Measurements from ENCODE around the gene MRAP2. TPM values are rescaled to one million over a fixed set of nuclear protein-coding genes. Genes with fewer than 3 reads are reported as not detected.

Gene MRAP2
- total RNA-seq, 3 donors from 2014 or later = 0.16 to 9.4 (median 0.33) TPM

- DNase-seq (ENCODE audit: low spot score in 2 of 2) = no peak
- intact Hi-C loops (cut with DNase I; ENCODE audit: low total_unique reads) = no loop called here
- H3K27ac ChIP-seq = no peak overlapping the region
- no peak overlapping the region for H3K4me3 ChIP-seq
- H3K27me3 ChIP-seq = no peaks in the 10 kb centered on the region
- H3K4me1 ChIP-seq = no peaks in the 10 kb centered on the region
- TF ChIP-seq CTCF (IDR thresholded peaks at IDR 0.05) = no peak
- no peak for TF ChIP-seq POLR2AphosphoS5 (IDR thresholded peaks at IDR 0.05)
- no peak for TF ChIP-seq POLR2A (IDR thresholded peaks at IDR 0.05)
- H3K36me3 ChIP-seq = no peaks in the 10 kb centered on the region
- peaks cover 0 to 8% of the 10 kb centered on the region in 2 donors for H3K9me3 ChIP-seq
These were observed 38.9 kb downstream of the MRAP2 start for GRCh38 chr6:84072442-84072997.

- peaks cover 0 to 8% of the 10 kb centered on the region in 2 donors for H3K9me3 ChIP-seq
- intact Hi-C loops (cut with DNase I; ENCODE audit: low total_unique reads) = no loop called here
- H3K4me3 ChIP-seq = no peak overlapping the region
- no peak for DNase-seq (ENCODE audit: low spot score in 2 of 2)
- H3K4me1 ChIP-seq = no peaks in the 10 kb centered on the region
- H3K27me3 ChIP-seq = no peaks in the 10 kb centered on the region
- no peak overlapping the region for H3K27ac ChIP-seq
- H3K36me3 ChIP-seq = no peaks in the 10 kb centered on the region
- TF ChIP-seq CTCF (IDR thresholded peaks at IDR 0.05) (no peak), POLR2AphosphoS5 (IDR thresholded peaks at IDR 0.05) (no peak), POLR2A (IDR thresholded peaks at IDR 0.05) (no peak)
These were observed 41.6 kb downstream of the MRAP2 start for GRCh38 chr6:84074988-84075781.

DNA sequence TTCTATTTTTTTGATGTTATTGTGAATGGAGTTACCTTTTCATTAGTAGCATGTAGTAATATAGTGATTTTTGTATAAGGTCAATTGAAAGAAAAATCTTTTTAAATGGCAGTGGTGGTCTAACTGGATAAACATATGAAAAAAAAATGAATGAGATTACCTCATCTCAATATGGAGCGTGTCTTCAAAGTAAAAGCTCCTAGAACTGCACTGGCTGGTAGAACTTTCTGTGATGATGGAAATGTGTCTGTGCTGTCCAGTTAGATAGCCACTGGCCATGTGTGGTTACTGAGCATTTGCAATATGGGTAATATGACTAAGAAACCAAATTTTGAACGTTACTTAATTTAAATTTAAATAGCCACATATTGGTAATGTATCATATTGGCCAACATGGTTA lies 44.1 kb downstream of the MRAP2 start:
- Histone ChIP-seq H3K27ac (no peak overlapping the region), H3K9me3 (no peaks in the 10 kb centered on the region), H3K4me1 (no peaks in the 10 kb centered on the region), H3K27me3 (no peaks in the 10 kb centered on the region), H3K4me3 (no peak overlapping the region), H3K36me3 (no peaks in the 10 kb centered on the region)
- no peak for TF ChIP-seq CTCF (IDR thresholded peaks at IDR 0.05)
- TF ChIP-seq POLR2AphosphoS5 (IDR thresholded peaks at IDR 0.05) = no peak
- TF ChIP-seq POLR2A (IDR thresholded peaks at IDR 0.05) = no peak
- intact Hi-C loops (cut with DNase I; ENCODE audit: low total_unique reads) = no loop called here
- DNase-seq (ENCODE audit: low spot score in 2 of 2) = no peak

- Histone ChIP-seq H3K36me3 (no peaks in the 10 kb centered on the region), H3K27me3 (no peaks in the 10 kb centered on the region), H3K27ac (no peak overlapping the region), H3K4me3 (no peak overlapping the region), H3K9me3 (no peaks in the 10 kb centered on the region), H3K4me1 (no peaks in the 10 kb centered on the region)
- no peak for TF ChIP-seq CTCF (IDR thresholded peaks at IDR 0.05)
- TF ChIP-seq POLR2AphosphoS5 (IDR thresholded peaks at IDR 0.05) = no peak
- no peak for TF ChIP-seq POLR2A (IDR thresholded peaks at IDR 0.05)
- intact Hi-C loops (cut with DNase I; ENCODE audit: low total_unique reads) = no loop called here
- no peak for DNase-seq (ENCODE audit: low spot score in 2 of 2)
These were observed 44.8 kb downstream of the MRAP2 start for GRCh38 chr6:84078335-84078734.

DNA sequence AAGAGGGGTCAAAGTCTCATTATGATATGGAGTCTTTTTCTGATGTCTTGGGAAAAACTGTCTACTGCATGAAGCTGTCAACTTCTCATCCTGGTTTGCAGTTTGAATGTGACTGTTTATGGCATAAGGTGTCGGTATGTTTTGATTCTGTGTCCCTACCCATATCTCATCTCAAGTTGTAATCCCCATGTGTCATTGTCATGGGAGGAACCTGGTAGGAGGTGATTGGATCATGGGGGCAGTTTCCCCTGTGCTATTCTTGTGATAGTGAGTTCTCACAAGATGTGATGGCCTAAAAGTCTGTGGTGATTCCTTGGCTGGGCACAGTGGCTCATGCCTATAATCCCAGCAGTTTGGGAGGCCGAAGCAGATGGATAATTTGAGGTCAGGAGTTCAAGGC lies 47.6 kb downstream of the MRAP2 start:
- no peaks in the 10 kb centered on the region for H3K27me3 ChIP-seq
- intact Hi-C loops (cut with DNase I; ENCODE audit: low total_unique reads) = no loop called here
- H3K4me1 ChIP-seq = no peaks in the 10 kb centered on the region
- H3K27ac ChIP-seq = no peak overlapping the region
- H3K4me3 ChIP-seq = no peak overlapping the region
- TF ChIP-seq CTCF (IDR thresholded peaks at IDR 0.05) (no peak), POLR2A (IDR thresholded peaks at IDR 0.05) (no peak), POLR2AphosphoS5 (IDR thresholded peaks at IDR 0.05) (no peak)
- no peaks in the 10 kb centered on the region for H3K36me3 ChIP-seq
- no peak for DNase-seq (ENCODE audit: low spot score in 2 of 2)
- no peaks in the 10 kb centered on the region for H3K9me3 ChIP-seq

Data from breast epithelium (tissue), 4 donors.